Suprapubic skin (tissue), 4 donors: ENCODE measurements around the gene HYOU1.

Source experiments
- EP300 ChIP-seq: sonication (generic); formaldehyde crosslinking; IDR thresholded peaks from one replicate; pipeline ENCODE4 v1.6.1; 2017; ENCODE audit warnings: antibody characterized with exemption
- POLR2A ChIP-seq, 2 donors: fragments of 450-650 bp; IDR thresholded peaks; one replicate each; pipeline ENCODE4 v1.6.1; 2017; ENCODE audit warnings: antibody characterized with exemption in 2 of 2, mild to moderate bottlenecking in 2 of 2, moderate library complexity in 2 of 2
- POLR2AphosphoS5 ChIP-seq, 3 donors: sonication (generic); formaldehyde crosslinking; IDR thresholded peaks; one replicate each; pipeline ENCODE4 v1.6.1; 2017; ENCODE audit warnings: antibody characterized with exemption in 3 of 3
- TF ChIP-seq, protein P1 (sequence below), 2 donors: fragments of 200-600 bp in 1 of 2; fragments of 450-650 bp in 1 of 2; sonication (generic) in 1 of 2; IDR thresholded peaks; one replicate each; pipeline ENCODE4 v1.5.1; 2016 to 2019; ENCODE audit warnings: antibody characterized with exemption in 2 of 2, mild to moderate bottlenecking in 1 of 2, moderate library complexity in 1 of 2

DNA sequence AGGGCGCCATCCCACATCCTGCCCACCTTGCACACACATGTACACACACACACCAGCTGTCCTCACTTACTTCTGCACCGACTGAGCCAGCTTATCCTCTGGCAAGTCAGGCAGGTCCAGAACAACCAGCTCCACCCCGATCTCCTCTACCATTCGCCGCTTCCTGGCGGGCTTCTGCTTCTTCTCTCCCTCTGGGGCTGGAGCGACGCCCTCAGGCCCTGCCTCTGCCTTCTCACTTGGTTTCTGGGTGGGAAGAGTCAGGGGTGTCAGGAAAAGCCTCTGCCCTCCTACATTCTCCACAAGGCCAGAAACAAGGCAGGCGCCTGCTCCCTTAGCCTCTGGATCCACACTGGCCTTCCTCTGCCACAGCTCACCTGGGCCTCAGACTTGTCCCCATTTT lies 8.4 kb downstream of the HYOU1 start:
- TF ChIP-seq EP300, result no peak
- no peak for TF ChIP-seq POLR2A (IDR thresholded peaks at IDR 0.05)
- TF ChIP-seq, protein P1, sequence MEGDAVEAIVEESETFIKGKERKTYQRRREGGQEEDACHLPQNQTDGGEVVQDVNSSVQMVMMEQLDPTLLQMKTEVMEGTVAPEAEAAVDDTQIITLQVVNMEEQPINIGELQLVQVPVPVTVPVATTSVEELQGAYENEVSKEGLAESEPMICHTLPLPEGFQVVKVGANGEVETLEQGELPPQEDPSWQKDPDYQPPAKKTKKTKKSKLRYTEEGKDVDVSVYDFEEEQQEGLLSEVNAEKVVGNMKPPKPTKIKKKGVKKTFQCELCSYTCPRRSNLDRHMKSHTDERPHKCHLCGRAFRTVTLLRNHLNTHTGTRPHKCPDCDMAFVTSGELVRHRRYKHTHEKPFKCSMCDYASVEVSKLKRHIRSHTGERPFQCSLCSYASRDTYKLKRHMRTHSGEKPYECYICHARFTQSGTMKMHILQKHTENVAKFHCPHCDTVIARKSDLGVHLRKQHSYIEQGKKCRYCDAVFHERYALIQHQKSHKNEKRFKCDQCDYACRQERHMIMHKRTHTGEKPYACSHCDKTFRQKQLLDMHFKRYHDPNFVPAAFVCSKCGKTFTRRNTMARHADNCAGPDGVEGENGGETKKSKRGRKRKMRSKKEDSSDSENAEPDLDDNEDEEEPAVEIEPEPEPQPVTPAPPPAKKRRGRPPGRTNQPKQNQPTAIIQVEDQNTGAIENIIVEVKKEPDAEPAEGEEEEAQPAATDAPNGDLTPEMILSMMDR (IDR thresholded peaks at IDR 0.05), result no peak
- TF ChIP-seq POLR2AphosphoS5 (IDR thresholded peaks at IDR 0.05), result no peak
